Measurements from ENCODE around the gene IGSF21.

Gene IGSF21

DNA sequence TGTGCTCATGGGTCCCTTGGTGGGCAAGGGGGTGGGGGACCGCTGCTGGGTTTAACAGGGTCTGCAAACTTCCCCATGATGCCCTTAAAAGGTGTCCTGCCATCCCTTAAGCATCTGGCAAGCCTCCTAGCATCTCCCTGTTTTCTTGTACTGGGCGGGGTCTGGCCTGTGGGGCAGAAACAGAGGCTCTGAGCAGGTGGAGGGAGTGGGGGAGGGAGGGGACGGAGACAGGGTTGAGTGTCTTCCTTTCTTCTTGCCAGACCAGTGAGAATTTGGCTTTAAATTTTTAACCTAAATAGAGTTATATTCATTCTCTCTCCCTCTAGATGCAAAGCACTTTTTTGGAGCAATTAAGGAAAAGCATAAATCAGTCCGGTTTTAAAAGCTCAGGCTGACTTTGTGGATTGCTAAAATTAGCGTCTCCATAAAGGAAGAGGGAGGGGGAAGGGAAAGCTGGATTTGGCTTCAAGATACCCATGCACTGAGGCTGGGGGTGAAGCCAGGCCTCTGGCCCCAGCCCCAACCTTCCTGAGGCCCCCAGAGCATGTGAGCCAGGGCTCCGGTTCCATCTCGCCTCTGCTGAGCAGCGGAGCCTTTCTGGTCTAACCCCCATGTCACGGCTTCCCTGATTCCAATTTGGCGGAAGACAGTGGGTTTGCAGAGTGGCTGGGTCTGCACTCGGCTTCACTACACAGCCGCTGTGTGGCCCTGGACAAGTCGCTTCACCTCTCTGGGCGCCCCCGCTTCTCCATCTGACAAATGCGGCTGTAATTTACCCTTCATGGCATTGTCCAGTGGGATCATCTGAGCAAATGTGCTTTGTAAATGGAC is 25.3 kb downstream of the IGSF21 start:
- Mint-ChIP-seq H3K4me1 (peaks cover 17% of the 10 kb centered on the region), H3K4me3 (no peak overlapping the region), H3K36me3 (ENCODE audit: low read depth) (no peaks in the 10 kb centered on the region), H3K27ac (no peak overlapping the region), H3K9me3 (no peaks in the 10 kb centered on the region), H3K27me3 (ENCODE audit: low read depth, poor library complexity) (peaks cover 23% of the 10 kb centered on the region)
- TF ChIP-seq, protein P1, sequence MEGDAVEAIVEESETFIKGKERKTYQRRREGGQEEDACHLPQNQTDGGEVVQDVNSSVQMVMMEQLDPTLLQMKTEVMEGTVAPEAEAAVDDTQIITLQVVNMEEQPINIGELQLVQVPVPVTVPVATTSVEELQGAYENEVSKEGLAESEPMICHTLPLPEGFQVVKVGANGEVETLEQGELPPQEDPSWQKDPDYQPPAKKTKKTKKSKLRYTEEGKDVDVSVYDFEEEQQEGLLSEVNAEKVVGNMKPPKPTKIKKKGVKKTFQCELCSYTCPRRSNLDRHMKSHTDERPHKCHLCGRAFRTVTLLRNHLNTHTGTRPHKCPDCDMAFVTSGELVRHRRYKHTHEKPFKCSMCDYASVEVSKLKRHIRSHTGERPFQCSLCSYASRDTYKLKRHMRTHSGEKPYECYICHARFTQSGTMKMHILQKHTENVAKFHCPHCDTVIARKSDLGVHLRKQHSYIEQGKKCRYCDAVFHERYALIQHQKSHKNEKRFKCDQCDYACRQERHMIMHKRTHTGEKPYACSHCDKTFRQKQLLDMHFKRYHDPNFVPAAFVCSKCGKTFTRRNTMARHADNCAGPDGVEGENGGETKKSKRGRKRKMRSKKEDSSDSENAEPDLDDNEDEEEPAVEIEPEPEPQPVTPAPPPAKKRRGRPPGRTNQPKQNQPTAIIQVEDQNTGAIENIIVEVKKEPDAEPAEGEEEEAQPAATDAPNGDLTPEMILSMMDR (IDR thresholded peaks at IDR 0.05) = no peak
- no peak for DNase-seq

DNA sequence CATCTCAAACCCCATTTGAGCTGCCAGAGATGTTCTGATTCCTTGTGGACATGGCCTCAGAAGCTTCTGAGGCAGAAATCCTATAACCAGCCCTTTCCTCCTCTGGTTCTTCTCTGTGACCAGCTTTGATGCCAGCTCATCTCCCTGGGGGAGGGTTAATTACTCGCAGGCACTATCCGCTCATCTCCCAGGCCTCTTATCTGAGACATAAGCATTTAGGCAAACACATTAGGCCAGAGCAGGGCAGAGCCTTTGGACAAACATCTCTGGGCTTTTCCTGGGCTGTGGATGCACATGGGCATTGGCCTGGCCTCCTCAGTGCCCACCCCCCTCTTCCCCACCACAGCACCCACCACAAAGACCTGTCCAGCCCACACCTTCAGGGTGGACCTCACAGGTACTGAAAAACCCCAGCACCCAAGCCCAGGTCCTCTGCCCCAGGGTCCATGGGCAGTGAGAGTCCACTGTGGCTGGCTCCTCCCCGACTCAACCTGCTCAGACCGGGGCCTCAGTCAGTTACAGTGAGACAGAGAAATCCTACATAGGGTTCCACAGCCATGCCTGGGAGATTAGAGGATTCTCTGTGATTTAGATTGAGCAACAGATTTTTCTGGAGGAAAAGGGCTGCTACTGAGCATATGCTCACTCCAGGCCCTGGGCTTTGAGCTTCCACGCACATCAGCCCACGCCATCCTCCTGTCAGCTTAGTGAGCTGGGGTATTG is 26.9 kb downstream of the IGSF21 start:
- Mint-ChIP-seq H3K4me3 (no peak overlapping the region), H3K9me3 (no peaks in the 10 kb centered on the region), H3K36me3 (ENCODE audit: low read depth) (no peaks in the 10 kb centered on the region), H3K4me1 (peaks cover 17% of the 10 kb centered on the region), H3K27ac (no peak overlapping the region), H3K27me3 (ENCODE audit: low read depth, poor library complexity) (peaks cover 24% of the 10 kb centered on the region)
- no peak for DNase-seq
- TF ChIP-seq, protein P1 (IDR thresholded peaks at IDR 0.05) = no peak

DNA sequence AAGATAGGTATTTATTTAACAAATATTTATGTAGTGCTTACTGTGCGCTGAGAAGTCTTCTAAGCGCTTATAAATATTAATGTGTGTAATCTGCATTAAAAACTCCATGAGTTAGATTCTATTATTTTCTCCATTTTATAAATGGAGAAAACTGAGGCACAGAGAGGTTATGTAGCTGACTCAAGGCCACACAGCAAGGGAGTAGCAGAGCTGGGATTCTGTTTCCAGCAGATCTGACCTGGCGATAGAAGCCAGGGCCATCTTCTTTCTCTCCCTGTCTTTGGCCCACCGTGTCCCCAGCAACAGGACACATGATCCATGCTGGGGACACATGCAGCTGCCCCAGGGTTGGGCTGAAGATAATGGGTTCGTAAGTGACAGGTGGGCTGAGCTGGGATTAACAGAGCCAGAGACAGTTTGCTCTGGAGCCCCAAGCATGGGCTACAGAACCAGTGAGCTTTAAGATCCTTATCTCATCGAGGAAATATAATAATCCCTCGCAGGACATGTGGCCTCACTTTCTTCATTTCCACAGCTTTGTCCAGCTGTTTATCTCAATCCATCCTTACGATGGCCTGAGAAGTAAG is 30.3 kb downstream of the IGSF21 start:
- TF ChIP-seq, protein P1 (IDR thresholded peaks at IDR 0.05) = no peak

DNA sequence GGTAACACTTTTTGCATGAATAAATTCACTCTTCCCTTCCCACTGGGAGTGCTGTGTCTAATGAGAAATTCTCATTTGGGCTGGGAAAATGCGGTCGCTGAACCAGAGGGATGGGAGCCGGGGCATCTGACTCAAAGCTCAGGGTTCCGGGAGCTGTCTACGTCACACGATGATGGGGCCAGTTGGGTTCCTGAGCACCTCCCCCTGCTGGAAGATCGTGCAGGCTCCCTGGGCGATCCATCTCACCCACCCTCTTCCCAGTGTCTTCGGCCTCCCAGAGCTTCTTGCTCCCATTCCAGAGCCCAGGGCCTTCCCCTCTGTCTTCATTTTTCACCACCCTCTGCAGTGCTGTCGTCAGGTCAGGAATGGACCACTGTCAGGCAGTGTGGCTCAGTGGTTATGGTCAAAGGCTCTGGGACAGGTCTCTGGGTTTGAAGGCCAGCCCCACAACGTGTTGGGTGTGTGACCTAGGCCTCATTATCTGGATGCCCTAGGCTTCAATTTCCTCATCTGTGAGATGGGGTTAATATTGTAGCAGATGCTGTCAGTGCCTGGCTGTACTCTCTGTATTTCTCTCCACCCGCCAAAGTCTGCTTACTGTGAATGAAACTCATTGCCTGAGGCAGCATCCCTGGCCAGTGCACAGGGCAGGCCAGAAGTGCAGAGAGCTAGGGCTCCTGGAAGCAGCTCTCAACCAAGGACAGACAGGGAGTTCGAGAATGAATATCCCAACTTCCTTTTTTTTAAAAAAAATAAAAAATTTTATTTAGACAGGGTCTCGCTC is 31.8 kb downstream of the IGSF21 start:
- H3K4me3 Mint-ChIP-seq = no peak overlapping the region
- no peak for DNase-seq
- TF ChIP-seq, protein P1 (IDR thresholded peaks at IDR 0.05) = no peak
- H3K36me3 Mint-ChIP-seq (ENCODE audit: low read depth) = no peaks in the 10 kb centered on the region
- no peaks in the 10 kb centered on the region for H3K9me3 Mint-ChIP-seq
- peaks cover 24% of the 10 kb centered on the region for H3K27me3 Mint-ChIP-seq (ENCODE audit: low read depth, poor library complexity)
- no peak overlapping the region for H3K27ac Mint-ChIP-seq
- peaks cover 1% of the 10 kb centered on the region for H3K4me1 Mint-ChIP-seq

More for the DNA sequence above, 30.3 kb downstream of the IGSF21 start:
- no peak for DNase-seq
- H3K4me3 Mint-ChIP-seq = no peak overlapping the region
- no peaks in the 10 kb centered on the region for H3K36me3 Mint-ChIP-seq (ENCODE audit: low read depth)
- peaks cover 30% of the 10 kb centered on the region for H3K27me3 Mint-ChIP-seq (ENCODE audit: low read depth, poor library complexity)
- H3K9me3 Mint-ChIP-seq = no peaks in the 10 kb centered on the region
- H3K4me1 Mint-ChIP-seq = peaks cover 10% of the 10 kb centered on the region
- H3K27ac Mint-ChIP-seq = peak overlapping the region; percentile 54

DNA sequence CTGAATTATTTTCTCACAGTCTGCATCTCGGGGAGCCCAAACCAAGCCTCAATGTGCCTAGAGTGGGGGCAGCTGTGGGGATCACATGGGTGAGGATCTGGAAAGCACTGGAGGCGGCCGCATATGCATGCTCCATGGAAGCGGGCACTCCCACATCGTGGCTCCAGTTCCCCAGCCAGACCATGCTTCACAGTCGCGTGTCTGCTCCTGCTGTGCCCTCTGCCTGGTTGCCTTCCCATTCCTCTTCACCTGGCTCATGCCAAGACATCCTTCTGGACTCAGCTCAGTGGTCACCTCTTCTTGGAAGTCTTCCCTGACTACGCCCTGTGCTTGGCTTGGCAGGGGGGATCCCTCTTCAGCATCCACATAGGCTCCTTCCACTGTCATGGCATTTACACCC is 32.8 kb downstream of the IGSF21 start:
- Mint-ChIP-seq H3K4me1 (peaks cover 12% of the 10 kb centered on the region), H3K4me3 (no peak overlapping the region), H3K27ac (no peak overlapping the region), H3K36me3 (ENCODE audit: low read depth) (no peaks in the 10 kb centered on the region), H3K27me3 (ENCODE audit: low read depth, poor library complexity) (peaks cover 22% of the 10 kb centered on the region), H3K9me3 (no peaks in the 10 kb centered on the region)
- TF ChIP-seq, protein P1 (IDR thresholded peaks at IDR 0.05) = no peak
- DNase-seq = no peak

Data from nephron progenitor cell (in vitro differentiated cells).